ENCODE data around the gene NOC4L. TPM values are rescaled to one million over a fixed set of nuclear protein-coding genes. Genes with fewer than 3 reads are reported as not detected.

The NOC4L gene
- total and polyA plus RNA-seq, 2 of the 4 experiments (the other 2 are of a cell fraction), result 5.2 to 13.4 TPM

DNA sequence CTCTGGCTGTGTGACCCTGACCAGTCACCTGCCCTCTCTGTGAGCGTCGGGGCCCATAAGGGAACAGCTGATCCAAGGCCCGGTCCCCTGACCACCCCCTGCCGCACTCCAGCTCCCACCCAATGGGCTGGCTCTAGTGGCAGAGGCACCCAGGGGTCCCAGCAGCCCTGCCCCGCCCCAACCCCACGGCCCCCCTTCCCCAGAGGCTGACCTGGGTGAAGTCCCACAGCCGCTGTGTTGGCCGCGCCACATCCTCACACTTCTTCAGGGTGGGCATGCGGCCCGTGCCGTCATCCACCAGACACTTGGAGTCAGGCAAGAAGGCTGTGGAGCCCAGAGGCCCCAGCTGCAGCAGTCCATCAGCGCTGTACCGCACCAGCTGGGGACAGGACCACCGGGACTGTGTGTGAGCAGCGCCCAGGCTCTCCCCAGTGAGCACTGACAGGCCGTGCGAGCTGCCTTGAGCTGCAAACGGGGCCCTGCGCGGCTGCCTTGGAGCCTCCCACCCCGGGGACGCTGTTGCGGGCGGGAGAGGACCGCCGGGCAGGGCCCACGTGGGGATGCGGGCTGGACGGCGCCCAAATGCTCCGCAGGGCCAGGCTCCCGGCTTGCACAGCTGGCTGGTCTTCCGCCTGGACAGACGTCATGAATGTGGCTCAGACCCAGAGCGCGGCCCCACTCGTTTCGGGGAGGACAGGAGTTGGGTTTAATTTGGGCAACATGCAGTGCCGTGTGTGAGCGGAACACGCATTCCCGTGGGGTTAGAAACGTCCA lies 53.5 kb downstream of the NOC4L start:
- no peak overlapping the region for H2BK15ac ChIP-seq (ENCODE audit: low read depth, low read length)
- H3K4me2 ChIP-seq (ENCODE audit: low read depth, low read length), result no peak overlapping the region
- ChIA-PET CTCF (no interaction called here), POLR2A (ENCODE audit: unreplicated experiment) (no interaction called here)
- no peak overlapping the region for H3K56ac ChIP-seq (ENCODE audit: extremely low read depth, insufficient read depth, low read length)
- TF ChIP-seq CHD1 (IDR thresholded peaks at IDR 0.05; ENCODE audit: low read depth, low read length) (no peak), MXI1 (IDR thresholded peaks at IDR 0.05; ENCODE audit: borderline replicate concordance, low read depth, low read length) (no peak), RCOR1 (IDR thresholded peaks at IDR 0.05; ENCODE audit: insufficient replicate concordance, low read length) (no peak), FOS (IDR thresholded peaks at IDR 0.05; ENCODE audit: low read depth, low read length) (no peak), CEBPB (IDR thresholded peaks at IDR 0.05; ENCODE audit: low read depth, low read length) (no peak), MAFK (IDR thresholded peaks at IDR 0.05; ENCODE audit: low read depth, low read length) (no peak), RFX5 (IDR thresholded peaks at IDR 0.05; ENCODE audit: low read depth, low read length) (no peak), RAD21 (IDR thresholded peaks at IDR 0.05; ENCODE audit: low read length) (no peak), SMC3 (IDR thresholded peaks at IDR 0.05; ENCODE audit: low read depth, low read length) (no peak), MAZ (IDR thresholded peaks at IDR 0.05; ENCODE audit: borderline replicate concordance, low read depth, low read length) (no peak), POLR2A (IDR thresholded peaks at IDR 0.05; ENCODE audit: low read depth, low read length) (no peak)
- TF ChIP-seq, protein P1, sequence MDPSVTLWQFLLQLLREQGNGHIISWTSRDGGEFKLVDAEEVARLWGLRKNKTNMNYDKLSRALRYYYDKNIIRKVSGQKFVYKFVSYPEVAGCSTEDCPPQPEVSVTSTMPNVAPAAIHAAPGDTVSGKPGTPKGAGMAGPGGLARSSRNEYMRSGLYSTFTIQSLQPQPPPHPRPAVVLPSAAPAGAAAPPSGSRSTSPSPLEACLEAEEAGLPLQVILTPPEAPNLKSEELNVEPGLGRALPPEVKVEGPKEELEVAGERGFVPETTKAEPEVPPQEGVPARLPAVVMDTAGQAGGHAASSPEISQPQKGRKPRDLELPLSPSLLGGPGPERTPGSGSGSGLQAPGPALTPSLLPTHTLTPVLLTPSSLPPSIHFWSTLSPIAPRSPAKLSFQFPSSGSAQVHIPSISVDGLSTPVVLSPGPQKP (IDR thresholded peaks at IDR 0.05; ENCODE audit: borderline replicate concordance, low read depth, low read length), result no peak
- TF ChIP-seq, protein P2, sequence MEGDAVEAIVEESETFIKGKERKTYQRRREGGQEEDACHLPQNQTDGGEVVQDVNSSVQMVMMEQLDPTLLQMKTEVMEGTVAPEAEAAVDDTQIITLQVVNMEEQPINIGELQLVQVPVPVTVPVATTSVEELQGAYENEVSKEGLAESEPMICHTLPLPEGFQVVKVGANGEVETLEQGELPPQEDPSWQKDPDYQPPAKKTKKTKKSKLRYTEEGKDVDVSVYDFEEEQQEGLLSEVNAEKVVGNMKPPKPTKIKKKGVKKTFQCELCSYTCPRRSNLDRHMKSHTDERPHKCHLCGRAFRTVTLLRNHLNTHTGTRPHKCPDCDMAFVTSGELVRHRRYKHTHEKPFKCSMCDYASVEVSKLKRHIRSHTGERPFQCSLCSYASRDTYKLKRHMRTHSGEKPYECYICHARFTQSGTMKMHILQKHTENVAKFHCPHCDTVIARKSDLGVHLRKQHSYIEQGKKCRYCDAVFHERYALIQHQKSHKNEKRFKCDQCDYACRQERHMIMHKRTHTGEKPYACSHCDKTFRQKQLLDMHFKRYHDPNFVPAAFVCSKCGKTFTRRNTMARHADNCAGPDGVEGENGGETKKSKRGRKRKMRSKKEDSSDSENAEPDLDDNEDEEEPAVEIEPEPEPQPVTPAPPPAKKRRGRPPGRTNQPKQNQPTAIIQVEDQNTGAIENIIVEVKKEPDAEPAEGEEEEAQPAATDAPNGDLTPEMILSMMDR (conservative IDR thresholded peaks at IDR 0.05; ENCODE audit: low read depth, low read length), result no peak
- no peak overlapping the region for H2BK120ac ChIP-seq (ENCODE audit: low read depth, low read length)
- H4K20me1 ChIP-seq (ENCODE audit: insufficient read depth, low read length), result no peaks in the 10 kb centered on the region
- no peak overlapping the region for H3K4ac ChIP-seq (ENCODE audit: low read depth, low read length)
- H3K18ac ChIP-seq (ENCODE audit: low read depth, low read length), result no peak overlapping the region
- H3K4me3 ChIP-seq (ENCODE audit: insufficient read depth, low read depth, low read length), result no peak overlapping the region
- intact Hi-C loops (cut with micrococcal nuclease) (no loop called here), in situ Hi-C loops (cut with MboI; ENCODE audit: low sequenced_read_pairs) (no loop called here), dilution Hi-C loops (cut with HindIII; ENCODE audit: low sequenced_read_pairs, unreplicated experiment) (no loop called here)
- WGBS, 2 experiments (ENCODE audit: extremely low coverage in 2 of 2, insufficient read length in 1 of 2), result 78% methylated on average over 21 of the region's 44 CpGs; no CpG with 5 or more reads in 1 of the 2 experiments
- H4K8ac ChIP-seq (ENCODE audit: low read depth in 2 of 2, low read length in 2 of 2), result no peak overlapping the region
- H3K14ac ChIP-seq (replicated peaks; ENCODE audit: low read depth, low read length), result no peak overlapping the region
- H4K91ac ChIP-seq (ENCODE audit: insufficient read depth, low read depth, low read length), result no peak overlapping the region
- no peak overlapping the region for H3K9ac ChIP-seq (ENCODE audit: low read depth, low read length)
- ATAC-seq (ENCODE audit: low read depth) (no peak), DNase-seq (no peak)
- H2AFZ ChIP-seq (replicated peaks; ENCODE audit: low read length, poor library complexity), result no peak overlapping the region
- no peak overlapping the region for H2AK5ac ChIP-seq (ENCODE audit: low read depth, low read length)
- H2BK20ac ChIP-seq (ENCODE audit: low read depth, low read length), result no peak overlapping the region
- no peak overlapping the region for H2AK9ac ChIP-seq (replicated peaks; ENCODE audit: low read depth, low read length, poor library complexity)
- H3K9me1 ChIP-seq (ENCODE audit: insufficient read depth, low read length), result no peaks in the 10 kb centered on the region
- H3K23ac ChIP-seq (ENCODE audit: low read depth, low read length), result no peak overlapping the region
- H4K5ac ChIP-seq (ENCODE audit: low read depth, low read length), result no peak overlapping the region
- H2BK5ac ChIP-seq (ENCODE audit: low read depth, low read length, poor library complexity, severe bottlenecking), result no peak overlapping the region
- H3K79me1 ChIP-seq (ENCODE audit: low read depth in 1 of 2, low read length in 2 of 2), result no peaks in the 10 kb centered on the region
- H3K9me3 ChIP-seq (ENCODE audit: control insufficient read depth, insufficient read depth, low read length), result peaks cover 12% of the 10 kb centered on the region
- no TSS peak for BruUV-seq (replicated peaks)
- H3K27ac ChIP-seq (ENCODE audit: insufficient read depth, low read length), result no peak overlapping the region
- no peaks in the 10 kb centered on the region for H3K4me1 ChIP-seq (ENCODE audit: control insufficient read depth, insufficient read depth, low read length)
- H3K27me3 ChIP-seq (ENCODE audit: control insufficient read depth, insufficient read depth, low read length), result peaks cover 4% of the 10 kb centered on the region
- H3K36me3 ChIP-seq (ENCODE audit: control insufficient read depth, insufficient read depth, low read length), result no peaks in the 10 kb centered on the region
